Heart left ventricle (tissue), 13 donors: ENCODE measurements around the gene LGALS3BP.

Source experiments
- CTCF ChIP-seq, 12 donors: fragments of 200-600 bp; sonication (generic) in 4 of 12; IDR thresholded peaks; one replicate each; pipeline versions ENCODE4 v1.5.0 to v1.8.0; 2018 to 2022; ENCODE audit warnings: antibody characterized with exemption in 12 of 12, mild to moderate bottlenecking in 5 of 12
- POLR2A ChIP-seq, 2 donors: fragments of 450-650 bp; IDR thresholded peaks; one replicate each; pipeline ENCODE4 v1.6.1; 2017; ENCODE audit warnings: antibody characterized with exemption in 2 of 2, mild to moderate bottlenecking in 2 of 2, moderate library complexity in 2 of 2
- donor health status: ischemic (EF 13 %, LVEDD 7.1; RV severe dilation, severe dysfunction).
- donor health status: DM: no; HTN: yes; CAD: no.
- donor health status: DM: no; HTN: no; CAD: no.
- donor health status: ischemic (EF 25% LVEDD 6.9; RV normal size, moderate dysfunction).
- donor health status: ischemic (EF 25% LVEDD 5.7; RV mildly dilated, moderate dysfunction).
- donor health status: ischemic (EF 35%, LVEDD 5.7; RV mildly dilated, moderate dysfunction).
- donor health status: nonischemic (EF 11% LVEDD 7.7; RV severe dilation, severe dysfunction).
- donor health status: DM: yes; HTN: yes; CAD: no.
- donor health status: PGD.
- donor health status: ischemic (EF 29% LVEDD 5.4; RV normal size, mild dysfunction).
- donor health status: nonischemic (EF 23%, LVEDD 6.1; RV moderate dilation, normal function).

DNA sequence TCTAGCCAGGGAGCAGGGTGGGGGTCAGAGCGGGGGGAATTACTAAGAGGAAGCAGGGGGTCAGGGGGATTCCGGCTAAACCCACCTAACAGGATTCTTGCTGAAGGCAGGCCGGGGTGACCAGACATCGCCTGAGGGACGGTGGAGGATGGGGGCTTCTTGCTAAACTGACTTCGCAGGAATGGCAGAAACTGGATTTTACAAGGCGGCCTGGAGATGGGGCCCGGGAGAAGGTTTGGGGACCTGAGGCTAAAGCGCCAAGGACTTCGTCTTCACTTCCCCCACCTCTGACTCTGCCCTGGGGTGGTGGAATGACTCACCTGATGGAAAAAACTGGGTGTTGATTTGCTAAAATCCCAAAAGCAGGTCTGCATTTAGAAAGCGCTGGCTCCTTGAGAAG, 23.5 kb downstream of the LGALS3BP start:
- TF ChIP-seq CTCF (IDR thresholded peaks at IDR 0.05) (no peak), POLR2A (IDR thresholded peaks at IDR 0.05) (no peak)
